ENCODE results near the gene BEND2. TPM values are rescaled to one million over a fixed set of nuclear protein-coding genes. Genes with fewer than 3 reads are reported as not detected.

Gene BEND2
- total RNA-seq, 1 donor from 2014 or later: not detected

- no peak overlapping the region for H3K4me3 ChIP-seq
- TF ChIP-seq, protein P1, sequence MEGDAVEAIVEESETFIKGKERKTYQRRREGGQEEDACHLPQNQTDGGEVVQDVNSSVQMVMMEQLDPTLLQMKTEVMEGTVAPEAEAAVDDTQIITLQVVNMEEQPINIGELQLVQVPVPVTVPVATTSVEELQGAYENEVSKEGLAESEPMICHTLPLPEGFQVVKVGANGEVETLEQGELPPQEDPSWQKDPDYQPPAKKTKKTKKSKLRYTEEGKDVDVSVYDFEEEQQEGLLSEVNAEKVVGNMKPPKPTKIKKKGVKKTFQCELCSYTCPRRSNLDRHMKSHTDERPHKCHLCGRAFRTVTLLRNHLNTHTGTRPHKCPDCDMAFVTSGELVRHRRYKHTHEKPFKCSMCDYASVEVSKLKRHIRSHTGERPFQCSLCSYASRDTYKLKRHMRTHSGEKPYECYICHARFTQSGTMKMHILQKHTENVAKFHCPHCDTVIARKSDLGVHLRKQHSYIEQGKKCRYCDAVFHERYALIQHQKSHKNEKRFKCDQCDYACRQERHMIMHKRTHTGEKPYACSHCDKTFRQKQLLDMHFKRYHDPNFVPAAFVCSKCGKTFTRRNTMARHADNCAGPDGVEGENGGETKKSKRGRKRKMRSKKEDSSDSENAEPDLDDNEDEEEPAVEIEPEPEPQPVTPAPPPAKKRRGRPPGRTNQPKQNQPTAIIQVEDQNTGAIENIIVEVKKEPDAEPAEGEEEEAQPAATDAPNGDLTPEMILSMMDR (IDR thresholded peaks at IDR 0.05): no peak
- TF ChIP-seq POLR2A (IDR thresholded peaks at IDR 0.05): no peak
- TF ChIP-seq POLR2AphosphoS5 (IDR thresholded peaks at IDR 0.05; ENCODE audit: insufficient read depth in 1 of 2, low read depth in 1 of 2): no peak
- no peaks in the 10 kb centered on the region for H3K9me3 ChIP-seq
- no peak for DNase-seq (ENCODE audit: extremely low spot score in 2 of 2)
- no peaks in the 10 kb centered on the region for H3K36me3 ChIP-seq
- H3K4me1 ChIP-seq: no peaks in the 10 kb centered on the region
- H3K27me3 ChIP-seq: no peaks in the 10 kb centered on the region
- no peak overlapping the region for H3K27ac ChIP-seq
- intact Hi-C loops (cut with DNase I): no loop called here
These were observed 49.8 kb downstream of the BEND2 start for GRCh38 chrX:18170910-18171309.

GRCh38 chrX:18166068-18166467, 54.6 kb downstream of the BEND2 start:
- no peak for DNase-seq (ENCODE audit: extremely low spot score in 2 of 2)
- H3K27me3 ChIP-seq: no peaks in the 10 kb centered on the region
- no peaks in the 10 kb centered on the region for H3K4me1 ChIP-seq
- no peak overlapping the region for H3K27ac ChIP-seq
- intact Hi-C loops (cut with DNase I): no loop called here
- no peaks in the 10 kb centered on the region for H3K9me3 ChIP-seq
- H3K4me3 ChIP-seq: no peak overlapping the region
- H3K36me3 ChIP-seq: no peaks in the 10 kb centered on the region
- TF ChIP-seq, protein P1 (IDR thresholded peaks at IDR 0.05): no peak
- TF ChIP-seq POLR2AphosphoS5 (IDR thresholded peaks at IDR 0.05; ENCODE audit: insufficient read depth in 1 of 2, low read depth in 1 of 2): no peak
- TF ChIP-seq POLR2A (IDR thresholded peaks at IDR 0.05): no peak

- intact Hi-C loops (cut with DNase I): no loop called here
- TF ChIP-seq POLR2A (IDR thresholded peaks at IDR 0.05) (no peak), POLR2AphosphoS5 (IDR thresholded peaks at IDR 0.05; ENCODE audit: insufficient read depth in 1 of 2, low read depth in 1 of 2) (no peak)
- TF ChIP-seq, protein P1 (IDR thresholded peaks at IDR 0.05): no peak
- H3K36me3 ChIP-seq: no peaks in the 10 kb centered on the region
- H3K27me3 ChIP-seq: no peaks in the 10 kb centered on the region
- DNase-seq (ENCODE audit: extremely low spot score in 2 of 2): no peak
- H3K9me3 ChIP-seq: no peaks in the 10 kb centered on the region
- H3K4me1 ChIP-seq: no peaks in the 10 kb centered on the region
- no peak overlapping the region for H3K27ac ChIP-seq
- H3K4me3 ChIP-seq: no peak overlapping the region
These were observed 60.3 kb downstream of the BEND2 start for GRCh38 chrX:18160369-18160768.

GRCh38 chrX:18158963-18159362, 61.7 kb downstream of the BEND2 start:
- no peak for DNase-seq (ENCODE audit: extremely low spot score in 2 of 2)
- no peak overlapping the region for H3K4me3 ChIP-seq
- intact Hi-C loops (cut with DNase I): no loop called here

GRCh38 chrX:18151649-18152048, 69.0 kb downstream of the BEND2 start:
- intact Hi-C loops (cut with DNase I): no loop called here

More at GRCh38 chrX:18158963-18159362, 61.7 kb downstream of the BEND2 start:
- H3K4me1 ChIP-seq: no peaks in the 10 kb centered on the region
- no peak overlapping the region for H3K27ac ChIP-seq
- H3K9me3 ChIP-seq: no peaks in the 10 kb centered on the region
- H3K36me3 ChIP-seq: no peaks in the 10 kb centered on the region
- H3K27me3 ChIP-seq: no peaks in the 10 kb centered on the region
- TF ChIP-seq POLR2A (IDR thresholded peaks at IDR 0.05) (no peak), POLR2AphosphoS5 (IDR thresholded peaks at IDR 0.05; ENCODE audit: insufficient read depth in 1 of 2, low read depth in 1 of 2) (no peak)
- TF ChIP-seq, protein P1 (IDR thresholded peaks at IDR 0.05): no peak

More at GRCh38 chrX:18151649-18152048, 69.0 kb downstream of the BEND2 start:
- Histone ChIP-seq H3K9me3 (no peaks in the 10 kb centered on the region), H3K36me3 (no peaks in the 10 kb centered on the region), H3K27ac (no peak overlapping the region), H3K27me3 (no peaks in the 10 kb centered on the region), H3K4me3 (no peak overlapping the region), H3K4me1 (no peaks in the 10 kb centered on the region)
- no peak for TF ChIP-seq POLR2A (IDR thresholded peaks at IDR 0.05)
- TF ChIP-seq, protein P1 (IDR thresholded peaks at IDR 0.05): no peak
- no peak for TF ChIP-seq POLR2AphosphoS5 (IDR thresholded peaks at IDR 0.05; ENCODE audit: insufficient read depth in 1 of 2, low read depth in 1 of 2)
- DNase-seq (ENCODE audit: extremely low spot score in 2 of 2): no peak

Measured in vagina (tissue), 2 donors.